Measurements from ENCODE around the gene PCYT1B.

DNA sequence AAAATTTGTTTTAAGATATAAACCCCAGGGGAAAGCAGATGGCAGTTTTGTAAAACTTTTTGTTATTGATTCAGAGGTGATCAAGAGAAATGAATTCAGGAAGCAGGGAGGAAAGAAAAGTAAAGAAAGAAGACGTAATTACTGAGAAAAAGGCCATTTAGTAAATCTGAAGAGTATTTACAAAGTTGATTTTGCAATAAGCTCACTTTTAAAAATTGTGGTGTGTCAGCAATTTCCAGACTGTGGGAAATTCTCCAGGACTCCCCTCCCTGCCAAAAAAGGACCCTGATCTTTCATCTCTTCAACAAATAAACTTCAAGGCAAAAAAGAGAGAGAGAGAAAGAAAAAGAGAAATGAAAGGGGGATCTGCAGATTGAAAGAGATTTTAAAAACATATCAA is 36.6 kb downstream of the PCYT1B start:
- no peak for TF ChIP-seq SP1 (IDR thresholded peaks at IDR 0.05)
- TF ChIP-seq ELF4 (IDR thresholded peaks at IDR 0.05) = no peak
- TF ChIP-seq NFRKB (IDR thresholded peaks at IDR 0.05) = no peak
- TF ChIP-seq ZNF384 (IDR thresholded peaks at IDR 0.05) = no peak
- no peak for TF ChIP-seq SUZ12 (IDR thresholded peaks at IDR 0.05)
- no peak for TF ChIP-seq PKNOX1 (IDR thresholded peaks at IDR 0.05)
- TF ChIP-seq LEF1 (IDR thresholded peaks at IDR 0.05; ENCODE audit: borderline replicate concordance) = no peak

All from HEK293T (cell line).